ENCODE results near the gene TRAPPC1. TPM values are rescaled to one million over a fixed set of nuclear protein-coding genes. Genes with fewer than 3 reads are reported as not detected.

The TRAPPC1 gene
- total and polyA plus RNA-seq, 2 of the 8 experiments (the other 6 are each of a cell fraction or from before 2014, with no cell fraction given): 114 to 170 TPM

DNA sequence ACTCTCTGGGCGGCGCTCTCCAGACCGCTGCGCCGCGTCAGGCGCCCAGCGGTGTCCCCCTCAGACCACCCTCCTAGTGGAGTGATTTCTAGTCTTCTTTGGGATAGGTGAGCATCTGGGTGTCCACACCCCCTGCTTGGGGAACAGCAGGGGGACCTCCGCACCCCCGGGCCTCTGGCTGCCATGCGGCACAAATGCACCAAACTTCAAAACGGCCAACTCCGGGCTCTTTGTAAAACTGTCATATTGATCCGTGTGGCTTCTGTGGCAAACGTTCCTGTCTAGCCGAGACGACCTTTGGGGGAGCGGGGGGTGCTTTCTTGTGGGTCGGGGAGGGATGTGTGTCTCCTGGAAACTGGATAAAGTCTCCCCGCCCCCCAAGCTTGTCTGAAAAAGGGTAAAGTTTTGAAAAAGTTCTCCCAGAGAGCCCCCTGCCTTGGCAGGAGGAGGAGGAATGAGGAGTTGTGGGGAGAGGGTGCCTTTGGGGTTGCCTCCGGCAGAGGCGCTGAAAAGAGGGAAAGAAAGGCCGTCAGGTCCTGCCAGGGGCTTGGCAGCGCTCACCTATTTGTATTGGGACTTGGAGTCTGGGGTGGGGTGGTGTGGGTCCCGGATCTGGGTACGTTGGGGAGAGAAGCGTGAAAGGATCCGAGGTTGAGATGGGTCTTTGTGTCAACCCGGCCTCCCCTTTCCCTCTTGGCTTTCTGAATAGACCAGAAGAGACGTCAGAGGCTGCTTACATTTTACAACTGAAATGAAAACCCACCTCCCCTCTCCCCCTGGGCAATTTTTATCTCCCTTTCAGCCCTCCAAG lies 45.3 kb downstream of the TRAPPC1 start (continued):
- TF ChIP-seq, protein P1, sequence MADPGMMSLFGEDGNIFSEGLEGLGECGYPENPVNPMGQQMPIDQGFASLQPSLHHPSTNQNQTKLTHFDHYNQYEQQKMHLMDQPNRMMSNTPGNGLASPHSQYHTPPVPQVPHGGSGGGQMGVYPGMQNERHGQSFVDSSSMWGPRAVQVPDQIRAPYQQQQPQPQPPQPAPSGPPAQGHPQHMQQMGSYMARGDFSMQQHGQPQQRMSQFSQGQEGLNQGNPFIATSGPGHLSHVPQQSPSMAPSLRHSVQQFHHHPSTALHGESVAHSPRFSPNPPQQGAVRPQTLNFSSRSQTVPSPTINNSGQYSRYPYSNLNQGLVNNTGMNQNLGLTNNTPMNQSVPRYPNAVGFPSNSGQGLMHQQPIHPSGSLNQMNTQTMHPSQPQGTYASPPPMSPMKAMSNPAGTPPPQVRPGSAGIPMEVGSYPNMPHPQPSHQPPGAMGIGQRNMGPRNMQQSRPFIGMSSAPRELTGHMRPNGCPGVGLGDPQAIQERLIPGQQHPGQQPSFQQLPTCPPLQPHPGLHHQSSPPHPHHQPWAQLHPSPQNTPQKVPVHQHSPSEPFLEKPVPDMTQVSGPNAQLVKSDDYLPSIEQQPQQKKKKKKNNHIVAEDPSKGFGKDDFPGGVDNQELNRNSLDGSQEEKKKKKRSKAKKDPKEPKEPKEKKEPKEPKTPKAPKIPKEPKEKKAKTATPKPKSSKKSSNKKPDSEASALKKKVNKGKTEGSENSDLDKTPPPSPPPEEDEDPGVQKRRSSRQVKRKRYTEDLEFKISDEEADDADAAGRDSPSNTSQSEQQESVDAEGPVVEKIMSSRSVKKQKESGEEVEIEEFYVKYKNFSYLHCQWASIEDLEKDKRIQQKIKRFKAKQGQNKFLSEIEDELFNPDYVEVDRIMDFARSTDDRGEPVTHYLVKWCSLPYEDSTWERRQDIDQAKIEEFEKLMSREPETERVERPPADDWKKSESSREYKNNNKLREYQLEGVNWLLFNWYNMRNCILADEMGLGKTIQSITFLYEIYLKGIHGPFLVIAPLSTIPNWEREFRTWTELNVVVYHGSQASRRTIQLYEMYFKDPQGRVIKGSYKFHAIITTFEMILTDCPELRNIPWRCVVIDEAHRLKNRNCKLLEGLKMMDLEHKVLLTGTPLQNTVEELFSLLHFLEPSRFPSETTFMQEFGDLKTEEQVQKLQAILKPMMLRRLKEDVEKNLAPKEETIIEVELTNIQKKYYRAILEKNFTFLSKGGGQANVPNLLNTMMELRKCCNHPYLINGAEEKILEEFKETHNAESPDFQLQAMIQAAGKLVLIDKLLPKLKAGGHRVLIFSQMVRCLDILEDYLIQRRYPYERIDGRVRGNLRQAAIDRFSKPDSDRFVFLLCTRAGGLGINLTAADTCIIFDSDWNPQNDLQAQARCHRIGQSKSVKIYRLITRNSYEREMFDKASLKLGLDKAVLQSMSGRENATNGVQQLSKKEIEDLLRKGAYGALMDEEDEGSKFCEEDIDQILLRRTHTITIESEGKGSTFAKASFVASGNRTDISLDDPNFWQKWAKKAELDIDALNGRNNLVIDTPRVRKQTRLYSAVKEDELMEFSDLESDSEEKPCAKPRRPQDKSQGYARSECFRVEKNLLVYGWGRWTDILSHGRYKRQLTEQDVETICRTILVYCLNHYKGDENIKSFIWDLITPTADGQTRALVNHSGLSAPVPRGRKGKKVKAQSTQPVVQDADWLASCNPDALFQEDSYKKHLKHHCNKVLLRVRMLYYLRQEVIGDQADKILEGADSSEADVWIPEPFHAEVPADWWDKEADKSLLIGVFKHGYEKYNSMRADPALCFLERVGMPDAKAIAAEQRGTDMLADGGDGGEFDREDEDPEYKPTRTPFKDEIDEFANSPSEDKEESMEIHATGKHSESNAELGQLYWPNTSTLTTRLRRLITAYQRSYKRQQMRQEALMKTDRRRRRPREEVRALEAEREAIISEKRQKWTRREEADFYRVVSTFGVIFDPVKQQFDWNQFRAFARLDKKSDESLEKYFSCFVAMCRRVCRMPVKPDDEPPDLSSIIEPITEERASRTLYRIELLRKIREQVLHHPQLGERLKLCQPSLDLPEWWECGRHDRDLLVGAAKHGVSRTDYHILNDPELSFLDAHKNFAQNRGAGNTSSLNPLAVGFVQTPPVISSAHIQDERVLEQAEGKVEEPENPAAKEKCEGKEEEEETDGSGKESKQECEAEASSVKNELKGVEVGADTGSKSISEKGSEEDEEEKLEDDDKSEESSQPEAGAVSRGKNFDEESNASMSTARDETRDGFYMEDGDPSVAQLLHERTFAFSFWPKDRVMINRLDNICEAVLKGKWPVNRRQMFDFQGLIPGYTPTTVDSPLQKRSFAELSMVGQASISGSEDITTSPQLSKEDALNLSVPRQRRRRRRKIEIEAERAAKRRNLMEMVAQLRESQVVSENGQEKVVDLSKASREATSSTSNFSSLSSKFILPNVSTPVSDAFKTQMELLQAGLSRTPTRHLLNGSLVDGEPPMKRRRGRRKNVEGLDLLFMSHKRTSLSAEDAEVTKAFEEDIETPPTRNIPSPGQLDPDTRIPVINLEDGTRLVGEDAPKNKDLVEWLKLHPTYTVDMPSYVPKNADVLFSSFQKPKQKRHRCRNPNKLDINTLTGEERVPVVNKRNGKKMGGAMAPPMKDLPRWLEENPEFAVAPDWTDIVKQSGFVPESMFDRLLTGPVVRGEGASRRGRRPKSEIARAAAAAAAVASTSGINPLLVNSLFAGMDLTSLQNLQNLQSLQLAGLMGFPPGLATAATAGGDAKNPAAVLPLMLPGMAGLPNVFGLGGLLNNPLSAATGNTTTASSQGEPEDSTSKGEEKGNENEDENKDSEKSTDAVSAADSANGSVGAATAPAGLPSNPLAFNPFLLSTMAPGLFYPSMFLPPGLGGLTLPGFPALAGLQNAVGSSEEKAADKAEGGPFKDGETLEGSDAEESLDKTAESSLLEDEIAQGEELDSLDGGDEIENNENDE (IDR thresholded peaks at IDR 0.05; ENCODE audit: insufficient replicate concordance, low read length): no peak
- TF ChIP-seq RBBP5 (IDR thresholded peaks at IDR 0.05; ENCODE audit: borderline replicate concordance, low read depth, low read length): no peak
- TF ChIP-seq CBX8 (IDR thresholded peaks at IDR 0.05; ENCODE audit: borderline replicate concordance, low read depth, low read length): no peak
- TF ChIP-seq EZH2 (IDR thresholded peaks at IDR 0.05; ENCODE audit: low read depth, low read length, severe bottlenecking): peak; percentile 33
- no peak for TF ChIP-seq RXRA (IDR thresholded peaks at IDR 0.05; ENCODE audit: insufficient read depth, low read depth, low read length)
- peak in 2 of 3 experiments; percentile 2 to 23; a peak in 2 of 4 replicates for TF ChIP-seq CTCF (IDR thresholded peaks at IDR 0.05; ENCODE audit: control extremely low read depth in 1 of 3, insufficient read depth in 1 of 3, low read depth in 1 of 3, low read length in 3 of 3)
